CD4-positive, alpha-beta T cell treated with Interleukin-17A for 1 hour (primary cell): Measurements from ENCODE around the gene FOXN3.
"Not testable (repeated sequence)": the region's sequence is repeated elsewhere in the genome, so short reads cannot be mapped to it uniquely, and the experiment has no call there.

Experiments
- DNase-seq: peaks from one replicate; pipeline ENCODE4 v3.0.0-alpha.2; 2020

The FOXN3 gene

GRCh38 chr14:89299587-89299986 lies 117.4 kb downstream of the FOXN3 start:
- DNase-seq, result no peak

GRCh38 chr14:89298056-89298834 lies 118.8 kb downstream of the FOXN3 start:
- no peak for DNase-seq

GRCh38 chr14:89296281-89296745 lies 120.7 kb downstream of the FOXN3 start:
- DNase-seq, result no peak

DNA sequence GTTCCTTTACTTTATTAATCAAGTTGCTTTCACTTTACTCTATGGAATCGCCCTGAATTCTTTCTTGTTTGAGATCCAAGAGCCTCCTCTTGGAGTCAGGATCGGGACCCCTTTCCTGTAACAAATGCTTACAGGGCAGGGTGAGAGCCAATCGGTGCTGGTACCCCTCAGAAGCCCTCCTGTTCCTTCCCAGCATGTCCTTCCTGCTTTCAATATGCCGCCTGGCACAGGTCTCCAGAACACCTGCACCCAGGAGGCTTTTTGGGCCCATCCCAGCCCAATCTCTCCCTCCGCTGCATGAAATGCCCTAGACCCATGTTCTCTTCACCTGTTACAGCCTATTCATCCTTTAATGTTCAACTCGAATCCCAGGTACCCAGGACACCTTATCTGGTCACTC lies 122.2 kb downstream of the FOXN3 start:
- DNase-seq, result no peak

GRCh38 chr14:89294469-89294868 lies 122.6 kb downstream of the FOXN3 start:
- DNase-seq, result not testable (repeated sequence)

DNA sequence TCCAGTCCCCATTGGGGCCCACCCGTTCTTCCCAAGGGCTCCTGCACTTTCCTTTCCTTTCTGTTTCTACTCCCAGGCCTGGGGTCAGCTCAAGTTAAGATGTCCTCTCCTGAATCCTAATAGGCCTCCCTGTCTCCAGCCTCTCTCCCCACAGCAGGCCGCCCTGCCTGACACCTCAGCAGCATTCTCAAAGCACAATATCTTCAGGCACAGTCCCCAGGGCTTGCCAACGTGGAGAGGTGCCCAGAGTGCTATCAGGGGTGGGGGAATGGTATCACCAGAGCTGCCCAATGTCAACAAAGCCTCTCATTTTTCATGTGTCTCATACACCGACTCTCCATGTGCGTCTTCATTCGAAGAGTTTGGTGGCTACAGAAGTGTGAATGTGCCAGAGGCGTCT lies 123.0 kb downstream of the FOXN3 start:
- DNase-seq, result no peak

- DNase-seq, result no peak
Observed at GRCh38 chr14:89293314-89293916, 123.6 kb downstream of the FOXN3 start.

DNA sequence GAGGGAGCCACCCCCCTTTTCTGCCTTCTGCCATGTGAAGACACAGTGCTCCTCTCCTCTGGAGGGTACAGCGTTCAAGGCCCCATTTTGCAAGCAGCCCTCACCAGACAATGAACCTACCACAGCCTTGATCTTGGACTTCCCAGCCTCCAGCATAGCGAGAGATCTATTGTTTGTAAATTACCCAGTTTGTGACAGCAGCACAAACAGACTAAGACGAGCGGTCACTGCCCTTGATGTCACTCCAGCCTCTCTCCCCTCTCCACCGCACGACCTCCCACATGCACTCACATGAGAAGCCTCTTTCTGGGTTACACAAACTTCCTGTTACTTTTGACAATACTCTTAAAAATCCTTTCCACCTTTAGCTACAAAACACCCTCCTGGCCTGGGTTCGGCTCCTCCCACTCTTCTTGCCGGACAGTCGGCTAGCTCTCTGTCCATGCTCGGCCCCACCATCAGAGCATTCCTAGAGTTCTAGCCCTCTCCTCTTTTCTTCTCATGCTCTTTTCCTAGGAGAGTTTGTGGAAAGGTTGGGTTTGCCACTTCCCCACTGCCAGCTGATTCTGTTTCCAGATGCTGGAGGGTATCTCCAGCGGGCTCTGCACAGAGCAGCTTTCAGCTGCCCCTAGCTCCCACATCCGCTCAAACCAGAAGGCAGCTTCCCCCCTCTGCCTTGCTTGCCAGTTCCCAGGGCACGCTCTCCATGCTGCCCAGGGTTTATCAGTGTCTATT lies 124.3 kb downstream of the FOXN3 start:
- DNase-seq, result no peak

DNA sequence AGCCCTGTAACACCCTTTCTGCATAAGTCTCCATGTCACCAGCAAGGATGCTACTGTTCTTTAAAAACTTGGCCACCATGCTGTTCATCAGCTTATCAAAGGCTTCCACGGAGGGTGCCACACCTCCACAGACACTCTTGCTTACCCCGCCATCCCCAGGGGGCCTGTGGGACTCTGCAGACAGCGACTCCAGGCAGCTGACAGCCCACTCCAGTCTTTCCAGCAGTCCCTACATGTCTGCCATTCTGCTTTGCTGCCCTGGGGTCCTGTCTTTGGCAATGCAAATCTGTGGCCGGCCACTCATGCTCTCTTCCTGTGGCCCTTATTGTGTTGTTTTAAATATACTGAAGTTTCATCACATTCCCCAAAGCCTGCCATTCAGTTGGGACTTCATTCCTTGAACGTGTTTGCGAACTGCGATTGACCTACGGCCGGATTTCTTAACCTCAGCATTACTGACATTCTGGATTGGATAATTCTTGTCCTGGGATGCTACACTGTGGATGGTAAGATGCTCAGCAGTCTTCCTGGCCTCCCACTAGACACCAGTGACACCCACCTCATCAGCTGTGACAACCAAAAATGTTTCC lies 125.6 kb downstream of the FOXN3 start:
- no peak for DNase-seq

GRCh38 chr14:89290813-89291212 lies 126.2 kb downstream of the FOXN3 start:
- DNase-seq, result no peak

GRCh38 chr14:89289477-89289876 lies 127.6 kb downstream of the FOXN3 start:
- no peak for DNase-seq

- no peak for DNase-seq
Observed at GRCh38 chr14:89288114-89288513, 128.9 kb downstream of the FOXN3 start.

GRCh38 chr14:89284333-89285058 lies 132.5 kb downstream of the FOXN3 start:
- no peak for DNase-seq

GRCh38 chr14:89283327-89284060 lies 133.5 kb downstream of the FOXN3 start:
- DNase-seq, result peak; percentile 24

- DNase-seq, result no peak
Observed at GRCh38 chr14:89282191-89282590, 134.8 kb downstream of the FOXN3 start.

DNA sequence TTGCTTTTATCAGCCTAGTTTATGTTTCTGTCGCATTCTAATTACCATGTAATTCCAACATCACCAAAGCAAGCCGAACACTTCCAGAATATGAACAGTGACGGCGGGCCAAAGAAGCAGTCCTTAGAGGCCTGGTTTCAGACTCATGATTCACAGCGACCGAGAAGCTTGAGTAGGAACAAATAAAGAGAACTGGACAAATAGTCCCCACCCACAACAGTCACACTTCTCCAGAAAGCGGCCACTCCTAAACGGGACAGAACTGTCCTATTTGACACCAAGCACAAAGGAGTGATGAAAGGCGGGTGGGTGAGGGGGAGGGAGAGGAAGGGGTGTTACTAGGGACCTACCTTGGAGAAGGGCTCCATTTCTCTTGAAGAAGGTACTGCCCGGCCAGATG lies 136.4 kb downstream of the FOXN3 start:
- no peak for DNase-seq

GRCh38 chr14:89279649-89280232 lies 137.3 kb downstream of the FOXN3 start:
- no peak for DNase-seq

DNA sequence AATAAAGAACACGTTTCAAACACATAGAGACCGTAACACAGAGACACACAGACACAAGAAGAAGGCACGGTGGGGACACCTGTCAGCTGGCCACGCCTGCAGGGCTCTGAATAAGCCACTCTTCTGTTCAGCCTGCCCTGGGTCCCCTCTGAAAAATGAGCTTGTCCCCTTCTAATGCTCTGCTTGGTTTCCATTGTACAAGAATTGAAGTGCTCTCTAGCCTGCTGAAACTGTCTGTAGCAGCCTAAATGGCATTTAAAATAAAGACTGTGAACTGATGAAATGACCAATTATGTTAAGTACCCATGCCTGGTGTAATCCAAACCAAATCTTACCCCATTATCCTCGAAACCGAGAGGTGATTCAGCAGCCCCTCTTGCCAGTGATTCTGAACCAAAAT lies 139.8 kb downstream of the FOXN3 start:
- no peak for DNase-seq

- DNase-seq, result peak; percentile 47
Observed at GRCh38 chr14:89276424-89276975, 140.5 kb downstream of the FOXN3 start.

DNA sequence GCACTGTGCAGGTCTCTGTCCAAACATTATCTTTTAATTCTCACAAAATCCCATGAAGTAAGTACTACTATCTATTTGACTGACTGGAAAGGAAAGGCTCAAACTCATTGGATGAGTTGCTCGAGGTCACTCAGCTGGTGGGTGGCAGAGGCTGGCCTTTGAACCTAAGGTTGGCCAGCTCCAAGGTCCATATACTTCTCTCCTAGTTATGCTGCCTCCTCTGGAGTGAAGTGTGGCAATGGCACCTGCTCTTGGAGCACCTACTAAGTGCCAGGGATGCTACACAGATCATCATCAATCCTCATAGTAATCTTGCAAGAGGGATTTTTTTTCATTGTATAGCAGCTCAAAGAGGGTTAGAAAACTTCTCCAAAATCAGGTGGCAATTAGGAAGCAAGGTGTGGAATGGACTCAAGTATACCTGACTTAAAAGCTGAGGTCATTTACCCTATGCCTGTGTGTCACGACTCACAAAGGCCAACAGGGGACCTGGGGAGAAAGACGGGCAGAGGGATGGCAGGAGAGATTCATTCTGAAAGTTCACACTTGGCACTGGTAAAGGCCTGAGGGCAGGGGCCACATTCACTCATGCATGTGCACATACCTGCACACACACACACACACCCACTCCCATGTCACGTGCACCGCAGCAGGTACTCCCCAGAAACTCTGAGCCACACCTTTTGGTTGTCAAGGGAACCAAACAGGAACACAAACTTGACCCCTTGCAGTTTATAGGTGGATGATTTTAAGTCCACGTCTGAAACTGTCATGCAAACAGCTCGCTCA lies 146.4 kb downstream of the FOXN3 start:
- no peak for DNase-seq
